Hindlimb muscle (tissue), 1 donor: Measurements from ENCODE around the gene CASKIN1. TPM values are rescaled to one million over a fixed set of nuclear protein-coding genes. Genes with fewer than 3 reads are reported as not detected.
"Not testable (repeated sequence)": the region's sequence is repeated elsewhere in the genome, so short reads cannot be mapped to it uniquely, and the experiment has no call there.

Source experiments
- DNase-seq: peaks from one replicate; pipeline ENCODE4 v3.0.0-alpha.2; 2013
- polyA plus RNA-seq: library from polyadenylated mRNA; unstranded; fragments of 120-200 nt; gene quantifications from one replicate; pipeline ENCODE4 v1.2.1, GENCODE V29; 2013; ENCODE audit not compliant: insufficient read length

Gene CASKIN1
- polyA plus RNA-seq, 1 donor = 3.1 TPM

GRCh38 chr16:2209258-2210008, 13.0 kb upstream of the CASKIN1 start:
- no peak for DNase-seq

GRCh38 chr16:2208772-2209171, 12.4 kb upstream of the CASKIN1 start:
- no peak for DNase-seq

- DNase-seq = no peak
Measured at GRCh38 chr16:2208308-2208707, 11.9 kb upstream of the CASKIN1 start.

DNA sequence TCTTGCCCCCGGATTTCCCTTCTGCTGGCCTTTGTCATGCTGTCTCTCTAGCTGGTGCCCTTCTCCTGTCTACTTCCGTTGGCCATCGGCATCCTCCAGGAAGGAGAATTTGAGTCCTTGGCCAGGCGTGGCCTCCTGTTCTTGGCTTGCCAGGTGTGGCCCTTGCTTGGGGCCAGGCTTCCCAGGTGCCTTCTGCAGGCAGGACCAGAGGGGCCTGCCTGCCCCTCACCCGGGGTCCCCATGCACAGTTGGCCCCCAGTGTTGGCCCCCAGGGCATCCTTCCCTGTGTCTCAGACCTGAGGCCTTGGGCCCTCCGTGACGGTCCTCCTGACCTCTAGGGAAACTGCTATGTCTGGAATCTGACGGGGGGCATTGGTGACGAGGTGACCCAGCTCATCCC, 11.5 kb upstream of the CASKIN1 start:
- DNase-seq = no peak

DNA sequence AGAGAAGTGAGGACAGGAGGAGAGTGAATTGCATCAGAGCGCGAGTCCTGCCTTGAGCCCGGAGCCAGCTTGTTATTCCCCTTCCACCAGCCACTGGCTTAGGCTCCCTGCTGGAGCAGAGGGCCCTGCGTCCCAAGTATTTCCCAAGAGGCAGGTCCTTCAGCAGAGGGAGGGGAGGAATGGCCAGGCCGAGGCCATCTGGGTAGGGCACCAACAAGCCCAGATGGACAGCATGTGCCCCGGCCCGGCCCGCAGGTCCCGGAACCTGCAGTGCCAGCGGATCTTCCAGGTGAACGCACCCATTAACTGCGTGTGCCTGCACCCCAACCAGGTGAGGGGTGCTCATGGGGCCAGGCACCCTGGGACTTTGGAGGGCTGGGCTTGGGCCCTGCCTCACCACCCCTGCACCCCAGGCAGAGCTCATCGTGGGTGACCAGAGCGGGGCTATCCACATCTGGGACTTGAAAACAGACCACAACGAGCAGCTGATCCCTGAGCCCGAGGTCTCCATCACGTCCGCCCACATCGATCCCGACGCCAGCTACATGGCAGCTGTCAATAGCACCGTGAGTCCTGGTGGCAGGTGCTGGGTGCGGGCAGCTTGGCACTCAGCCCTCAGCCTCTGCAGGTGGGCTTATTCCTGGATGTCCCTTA, 10.5 kb upstream of the CASKIN1 start:
- DNase-seq = no peak

- no peak for DNase-seq
Measured at GRCh38 chr16:2206420-2206779, 10.0 kb upstream of the CASKIN1 start.

- DNase-seq = no peak
Measured at GRCh38 chr16:2205967-2206313, 9.5 kb upstream of the CASKIN1 start.

DNA sequence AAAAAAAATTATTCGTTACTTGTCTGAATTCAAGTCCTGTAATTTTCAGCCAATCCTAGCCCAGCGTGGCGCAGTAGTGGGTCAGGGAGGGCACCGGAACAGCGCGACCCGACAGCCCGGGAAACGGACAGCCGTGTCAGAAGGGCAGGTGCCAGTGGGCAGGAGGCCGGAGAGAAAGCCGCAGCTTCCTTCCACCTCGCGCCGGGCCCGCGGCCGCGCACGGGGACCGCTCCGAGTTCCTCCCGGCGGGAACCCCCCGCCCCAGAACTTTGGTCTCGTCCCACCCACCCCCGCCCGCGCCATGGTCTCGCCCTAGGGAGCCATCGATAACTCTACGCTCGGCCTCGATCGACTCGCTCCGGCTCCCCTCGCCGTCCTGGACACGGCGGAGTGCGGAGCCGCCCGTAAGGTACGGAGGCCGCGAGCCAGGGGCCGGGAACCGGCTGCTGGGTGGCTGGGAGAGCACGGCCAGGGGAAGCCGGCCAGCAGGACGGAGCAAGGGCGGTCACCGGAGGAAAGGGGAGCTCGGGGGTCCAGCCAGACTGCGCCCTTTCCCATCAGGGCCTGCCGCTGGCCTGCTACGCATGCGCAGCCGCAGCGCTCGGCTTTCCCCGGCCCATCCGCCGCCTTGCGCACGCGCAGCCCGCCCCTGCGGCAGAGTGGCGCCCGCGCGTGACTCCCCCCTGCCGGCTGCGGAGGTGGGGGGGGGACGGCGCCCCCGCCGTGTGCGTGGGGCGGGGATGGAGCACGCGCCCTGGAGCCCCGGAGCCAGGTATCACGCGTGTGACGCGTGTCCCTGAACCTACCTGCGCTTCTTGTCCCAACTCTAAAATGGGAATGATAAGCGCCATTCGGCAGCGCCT, 8.9 kb upstream of the CASKIN1 start, which contains the start of gene MLST8:
Gene MLST8 (plus strand): TSS at position 351 of the 863 bp plus-strand sequence. CDS start 632 bp downstream, outside the sequence.
- DNase-seq = peak; percentile 93

DNA sequence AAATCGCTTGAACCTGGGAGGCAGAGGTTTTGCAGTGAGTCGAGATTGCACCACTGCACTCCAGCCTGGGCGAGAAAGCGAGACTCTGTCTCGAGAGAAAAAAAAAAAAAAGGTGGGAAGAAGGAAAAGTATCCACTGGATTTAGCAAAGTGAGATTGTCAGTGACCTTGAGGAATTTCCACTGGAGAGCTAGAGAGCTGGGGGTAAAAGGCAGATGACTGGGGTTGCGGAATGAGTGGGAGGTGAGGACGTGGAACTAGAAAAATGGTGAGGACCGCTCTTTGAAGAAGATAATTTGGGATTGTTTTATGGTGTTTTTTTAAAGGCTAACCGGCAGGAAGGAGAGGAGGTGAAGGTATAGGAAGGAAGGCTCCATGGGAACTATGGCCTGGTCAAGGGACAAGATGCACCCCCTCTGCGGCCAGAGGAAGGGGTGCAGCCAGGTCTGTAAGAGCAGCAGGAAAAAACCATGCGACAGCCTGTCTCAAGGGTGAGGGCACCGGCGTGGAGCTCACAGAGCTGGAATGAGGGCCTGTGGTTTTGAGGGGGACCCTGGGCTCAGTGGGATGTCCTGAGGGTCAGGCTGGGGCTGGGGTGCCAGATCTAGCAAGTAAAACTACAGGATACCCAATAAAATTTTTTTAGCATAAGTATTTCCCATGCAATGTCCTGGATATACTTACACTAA, 8.2 kb upstream of the CASKIN1 start:
- DNase-seq = no peak

DNA sequence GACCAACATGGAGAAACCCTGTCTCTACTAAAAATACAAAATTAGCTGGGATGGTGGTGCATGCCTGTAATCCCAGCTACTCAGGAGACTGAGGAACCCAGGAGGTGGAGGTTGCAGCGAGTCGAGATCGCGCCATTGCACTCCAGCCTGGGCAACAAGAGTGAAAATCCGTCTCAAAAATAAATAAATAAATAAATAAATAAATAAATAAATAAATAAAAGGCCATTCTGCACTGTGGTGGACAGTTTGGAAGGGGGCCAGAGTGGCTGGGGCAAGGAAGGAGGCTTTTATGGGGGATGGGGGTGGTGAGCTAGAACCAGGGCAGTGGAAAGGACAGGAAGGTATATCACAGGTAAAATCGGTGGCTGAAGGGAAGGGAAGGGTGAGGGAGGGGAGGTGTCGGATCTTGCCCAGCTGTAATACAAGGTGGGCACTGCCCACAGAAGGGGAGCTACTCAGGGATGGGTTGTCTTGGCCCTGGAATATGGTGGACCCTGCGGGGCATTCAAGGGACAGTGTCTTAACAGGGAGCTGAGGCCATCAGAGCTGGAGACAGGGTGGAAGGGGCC, 6.8 kb upstream of the CASKIN1 start:
- not testable (repeated sequence) for DNase-seq

- DNase-seq = no peak
Measured at GRCh38 chr16:2200313-2200712, 3.9 kb upstream of the CASKIN1 start.

- no peak for DNase-seq
Measured at GRCh38 chr16:2199621-2200139, 3.3 kb upstream of the CASKIN1 start.

DNA sequence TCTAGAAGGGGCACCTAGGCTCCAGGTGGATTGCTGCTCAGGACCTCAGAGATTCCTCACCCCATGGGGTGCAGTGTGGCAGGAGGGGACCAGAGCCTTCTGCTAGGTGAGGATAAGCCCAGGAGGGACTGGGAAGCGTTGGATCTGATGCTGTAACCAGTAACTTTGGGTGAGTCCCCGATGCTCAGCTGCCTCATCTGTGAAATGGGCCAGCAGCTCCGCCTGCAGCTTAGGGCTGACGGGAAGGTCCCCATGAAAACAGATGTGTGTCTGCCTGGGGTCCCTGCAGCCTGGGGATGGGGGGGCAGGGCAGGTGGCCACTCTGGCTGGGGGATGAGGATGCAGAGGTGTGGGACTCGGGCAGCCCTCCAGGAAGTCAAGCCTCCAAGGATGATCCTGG, 2.7 kb upstream of the CASKIN1 start:
- no peak for DNase-seq

DNA sequence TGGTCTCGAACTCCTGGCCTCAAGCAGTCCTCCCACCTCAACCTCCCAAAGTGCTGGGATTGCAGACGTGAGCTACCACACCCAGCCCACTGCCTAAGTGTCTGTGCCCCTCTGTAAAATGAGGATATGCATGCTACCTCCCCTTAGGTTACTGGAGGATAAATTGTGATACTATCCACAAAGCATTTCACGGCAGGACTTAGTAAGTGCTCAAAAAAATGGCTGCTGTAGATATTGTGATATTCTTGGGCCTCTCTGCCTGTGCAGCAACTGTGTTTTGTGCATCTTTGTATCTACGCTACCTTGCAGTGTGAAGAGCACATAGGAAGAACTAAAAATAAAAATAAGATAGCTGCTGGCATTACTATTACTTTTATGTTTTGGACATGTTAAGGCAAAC, 1.9 kb upstream of the CASKIN1 start:
- DNase-seq = no peak

DNA sequence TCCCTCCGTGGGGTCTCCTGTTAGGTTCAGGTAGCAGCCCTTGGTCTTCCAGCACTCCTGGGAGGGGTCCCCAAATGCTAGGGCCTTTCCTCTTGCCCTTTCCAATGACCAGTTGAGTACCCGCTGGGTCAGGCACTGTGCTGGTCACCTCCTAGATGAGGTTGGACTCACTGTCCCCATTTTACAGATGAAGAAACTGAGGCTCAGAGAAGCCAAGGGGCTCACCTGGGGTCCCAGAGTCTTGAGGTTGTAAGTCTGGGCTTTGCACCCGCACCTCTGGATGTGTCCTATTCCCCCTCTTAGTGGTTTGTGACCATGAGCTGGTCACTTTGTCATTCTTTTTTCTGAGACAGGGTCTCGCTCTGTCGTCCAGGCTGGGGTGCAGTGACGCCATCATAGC, 1.4 kb upstream of the CASKIN1 start:
- no peak for DNase-seq

- no peak for DNase-seq
Measured at GRCh38 chr16:2196981-2197511, 641 bp upstream of the CASKIN1 start.

DNA sequence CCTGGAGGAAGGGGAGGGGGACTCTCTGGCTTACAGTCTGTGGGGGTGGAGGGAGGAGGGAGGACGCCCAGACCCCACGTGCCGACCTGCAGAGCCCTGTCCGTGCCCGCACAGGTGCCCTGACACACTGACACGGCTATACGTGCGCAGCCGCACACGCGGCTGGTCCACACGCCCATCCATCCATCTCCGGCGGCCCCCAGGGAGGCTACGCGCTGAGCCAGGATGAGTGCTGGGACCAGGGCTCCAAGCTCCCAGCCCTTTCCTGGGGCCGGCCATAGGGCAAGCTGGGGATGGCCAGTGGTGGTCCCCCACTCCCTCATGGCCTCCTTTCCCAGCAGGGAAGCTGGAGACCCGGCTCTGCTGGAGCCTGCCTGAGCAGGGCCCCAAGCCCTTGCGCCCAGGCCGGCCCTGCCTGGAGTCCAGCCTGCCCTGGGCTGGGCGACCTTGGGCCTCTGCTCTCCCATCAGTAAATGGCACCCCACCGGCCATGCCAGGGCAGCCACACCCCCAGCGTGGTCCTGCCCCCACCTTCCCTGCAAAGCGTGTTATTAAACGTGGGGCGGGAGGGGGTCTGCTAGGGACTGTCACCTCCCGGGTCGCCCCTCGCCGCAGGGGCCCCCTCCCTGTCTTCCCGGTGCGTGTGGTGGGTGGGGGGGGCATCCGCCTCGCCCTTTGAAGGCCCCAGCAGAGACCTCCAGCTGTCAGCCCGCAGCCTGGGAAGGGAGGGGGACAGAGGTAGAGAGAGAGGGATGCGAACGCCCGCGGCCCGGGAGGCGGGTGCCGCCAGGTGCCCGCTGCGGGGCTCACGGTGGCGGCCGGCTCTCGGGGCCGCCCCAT, 863 bp downstream of the CASKIN1 start:
- no peak for DNase-seq

DNA sequence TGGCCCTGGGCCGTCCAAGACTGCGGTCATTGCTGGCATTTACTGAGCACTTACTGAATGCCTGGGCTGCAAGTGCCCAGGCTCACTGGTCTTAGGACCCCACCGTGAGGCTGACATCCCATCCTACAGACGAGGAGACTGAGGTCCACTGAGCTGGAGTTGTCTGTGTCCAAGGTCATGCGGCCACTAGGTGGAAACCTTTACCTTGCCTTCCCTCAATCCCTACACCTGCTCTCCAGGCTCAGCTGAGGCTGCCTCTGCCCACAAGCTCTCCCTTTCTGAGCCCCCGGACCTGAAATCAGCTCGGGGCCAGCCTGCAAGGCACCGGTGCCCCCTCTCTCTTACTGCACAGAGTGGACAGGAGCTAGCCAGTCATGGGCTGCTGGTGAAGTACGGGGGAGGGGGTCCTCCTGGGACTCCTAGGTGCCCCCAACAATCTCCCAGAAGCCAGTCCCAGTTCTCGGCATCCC, 1.5 kb downstream of the CASKIN1 start:
- no peak for DNase-seq

DNA sequence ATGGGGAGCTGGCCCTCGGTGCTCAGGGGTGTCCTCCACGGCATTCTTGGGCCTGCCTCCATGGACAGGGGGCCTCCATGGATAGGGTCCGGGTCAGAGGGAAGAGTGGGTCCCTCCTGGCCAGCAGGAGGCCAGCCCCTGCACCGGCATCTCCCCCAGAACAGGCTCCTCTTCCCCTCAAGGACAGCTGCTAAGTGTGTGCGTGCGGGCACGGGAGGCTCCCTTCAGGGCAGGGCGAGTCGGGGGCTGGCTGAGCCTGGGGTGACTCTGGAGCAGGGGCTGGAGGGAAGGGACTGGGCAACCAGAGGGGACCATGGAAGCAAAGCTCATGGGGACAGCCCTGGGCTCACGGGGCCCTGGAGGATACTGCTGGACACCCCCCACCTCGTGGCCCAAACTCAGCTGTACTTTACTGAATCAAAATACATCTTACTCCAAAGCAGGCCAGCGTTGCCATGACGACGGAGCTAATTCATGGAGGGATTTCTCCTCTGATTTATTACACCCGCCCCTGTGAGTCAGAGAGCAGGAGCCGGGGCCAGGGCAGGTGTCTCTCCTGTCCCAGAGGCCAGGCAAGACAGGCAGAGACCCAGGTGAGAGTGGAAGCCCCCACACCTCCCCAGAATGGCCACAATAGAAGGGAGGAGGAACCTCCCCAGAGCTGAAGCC, 2.1 kb downstream of the CASKIN1 start:
- no peak for DNase-seq

DNA sequence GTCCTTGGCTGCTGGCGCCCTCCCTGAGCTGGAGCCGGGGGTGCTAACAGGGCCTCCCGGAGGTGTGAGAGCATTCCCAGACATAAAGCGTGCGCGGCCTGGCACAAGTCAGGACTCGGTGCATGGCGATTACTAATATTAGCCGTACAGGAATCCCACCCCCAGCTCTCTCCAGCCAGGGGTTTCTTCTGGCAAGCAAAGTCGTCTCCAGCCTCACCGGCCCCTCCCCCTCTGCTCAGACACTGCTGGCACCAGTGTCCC, 5.0 kb downstream of the CASKIN1 start:
- DNase-seq = no peak
